Astrocyte of the spinal cord (primary cell): ENCODE data around the gene RAB3GAP1.
A peak's percentile ranks its signal among the peaks of the same experiment; 100 is the strongest.

ENCODE experiments used
- DNase-seq: peaks from one replicate; pipeline ENCODE4 v3.0.0; 2011; ENCODE audit warnings: low read depth, low spot score
- H3K4me3 ChIP-seq: 2 replicates; pipeline ENCODE4 v1.5.1; 2011; ENCODE audit warnings: low read depth, mild to moderate bottlenecking, low read length, moderate library complexity
- in situ Hi-C: cut with HindIII; loops from 2 replicates; pipeline ENCODE4 v1.10.0; 2017; ENCODE audit warnings: low sequenced_read_pairs
- TF ChIP-seq, protein P1 (sequence below): IDR thresholded peaks from 2 replicates; pipeline ENCODE4 v1.5.1; 2012; ENCODE audit warnings: low read depth, mild to moderate bottlenecking, low read length, inconsistent platforms

Gene RAB3GAP1

DNA sequence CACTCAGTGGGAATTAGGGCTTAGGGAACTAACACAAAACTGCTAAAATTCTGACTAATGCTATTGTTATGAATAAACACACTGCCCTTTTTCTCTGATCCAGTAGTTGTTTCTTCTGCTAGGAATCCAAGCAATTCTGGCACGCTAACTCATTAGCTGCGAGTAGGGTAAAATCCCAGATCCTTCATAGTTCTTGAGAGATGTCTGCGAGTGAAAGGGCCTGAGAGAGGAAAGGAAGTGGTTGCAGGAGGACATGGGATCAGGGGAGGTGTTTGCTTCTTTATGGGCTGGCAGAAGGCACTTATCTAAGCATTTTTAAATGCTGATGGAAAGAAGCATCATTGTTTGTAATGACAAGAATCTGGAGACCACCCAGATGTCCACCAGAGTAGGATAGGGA is 14.3 kb upstream of the RAB3GAP1 start:
- H3K4me3 ChIP-seq = no peak overlapping the region
- TF ChIP-seq, protein P1, sequence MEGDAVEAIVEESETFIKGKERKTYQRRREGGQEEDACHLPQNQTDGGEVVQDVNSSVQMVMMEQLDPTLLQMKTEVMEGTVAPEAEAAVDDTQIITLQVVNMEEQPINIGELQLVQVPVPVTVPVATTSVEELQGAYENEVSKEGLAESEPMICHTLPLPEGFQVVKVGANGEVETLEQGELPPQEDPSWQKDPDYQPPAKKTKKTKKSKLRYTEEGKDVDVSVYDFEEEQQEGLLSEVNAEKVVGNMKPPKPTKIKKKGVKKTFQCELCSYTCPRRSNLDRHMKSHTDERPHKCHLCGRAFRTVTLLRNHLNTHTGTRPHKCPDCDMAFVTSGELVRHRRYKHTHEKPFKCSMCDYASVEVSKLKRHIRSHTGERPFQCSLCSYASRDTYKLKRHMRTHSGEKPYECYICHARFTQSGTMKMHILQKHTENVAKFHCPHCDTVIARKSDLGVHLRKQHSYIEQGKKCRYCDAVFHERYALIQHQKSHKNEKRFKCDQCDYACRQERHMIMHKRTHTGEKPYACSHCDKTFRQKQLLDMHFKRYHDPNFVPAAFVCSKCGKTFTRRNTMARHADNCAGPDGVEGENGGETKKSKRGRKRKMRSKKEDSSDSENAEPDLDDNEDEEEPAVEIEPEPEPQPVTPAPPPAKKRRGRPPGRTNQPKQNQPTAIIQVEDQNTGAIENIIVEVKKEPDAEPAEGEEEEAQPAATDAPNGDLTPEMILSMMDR = no peak
- DNase-seq = no peak
- in situ Hi-C loops = no loop called here

DNA sequence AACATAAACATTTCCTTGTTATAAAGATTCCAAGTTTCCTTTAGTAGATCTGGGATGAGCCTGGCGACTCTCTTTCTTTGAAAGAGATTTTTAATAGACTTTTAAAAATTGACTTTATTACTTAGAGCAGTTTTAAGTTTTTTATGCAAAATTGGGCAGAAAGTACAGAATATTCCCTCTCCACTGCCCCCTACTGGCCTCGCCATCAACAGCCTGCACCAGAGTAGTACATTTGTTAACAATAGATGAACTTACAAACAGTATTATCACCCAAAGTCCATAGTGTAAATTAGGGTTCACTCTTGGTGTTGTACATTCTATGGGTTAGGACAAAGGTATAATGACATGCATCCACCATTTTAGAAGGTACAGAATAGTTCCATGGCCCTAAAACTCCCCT is 8.7 kb upstream of the RAB3GAP1 start:
- DNase-seq = no peak
- H3K4me3 ChIP-seq = no peak overlapping the region
- in situ Hi-C loops = no loop called here
- TF ChIP-seq, protein P1 = peak; percentile 35

DNA sequence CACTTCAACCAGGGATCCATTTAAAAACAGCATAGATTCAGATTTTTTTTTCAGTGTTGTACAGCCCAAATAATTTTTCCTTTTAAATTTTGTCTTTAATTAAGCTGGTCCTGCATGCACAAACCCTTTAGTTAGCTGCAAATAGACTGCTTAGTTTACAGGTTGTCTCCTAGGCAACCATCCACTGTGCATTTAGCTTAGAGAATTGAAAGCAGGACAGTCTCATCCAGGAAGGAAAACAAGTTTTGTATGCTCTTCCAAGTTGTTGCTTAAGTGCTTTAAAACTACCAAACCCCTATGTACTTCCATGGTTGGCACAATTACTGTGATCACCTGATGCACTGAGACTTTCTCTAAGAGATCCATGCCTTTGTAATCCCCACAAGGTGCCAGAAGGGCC is 4.8 kb upstream of the RAB3GAP1 start, which contains the start of gene MAP3K19:
Gene MAP3K19 (minus strand): TSS at position 148 of the 400 bp plus-strand sequence. CDS start 22,800 bp downstream, outside the sequence.
- in situ Hi-C loops = no loop called here
- TF ChIP-seq, protein P1 = no peak
- H3K4me3 ChIP-seq = no peak within 1 kb of the TSS
- DNase-seq = no peak

DNA sequence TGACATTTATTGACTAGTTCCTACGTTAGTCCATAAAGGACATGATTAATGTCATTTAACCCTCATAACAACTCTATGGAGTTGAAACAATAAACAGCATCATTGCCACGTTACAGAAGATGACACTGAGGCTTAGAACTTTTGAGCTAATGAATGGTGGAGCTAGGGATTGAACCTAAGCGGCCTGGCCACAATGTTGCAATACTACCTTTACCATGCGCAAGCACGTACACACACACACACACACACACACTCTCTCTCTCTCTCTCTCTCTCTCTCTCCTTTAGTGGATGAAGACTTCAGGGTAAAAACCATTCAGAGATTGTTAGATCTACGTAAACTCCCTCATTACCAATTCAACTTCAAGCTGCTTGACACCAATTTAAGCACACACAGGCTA is 4.0 kb upstream of the RAB3GAP1 start:
- no peak overlapping the region for H3K4me3 ChIP-seq
- no peak for DNase-seq
- in situ Hi-C loops = no loop called here
- TF ChIP-seq, protein P1 = no peak

DNA sequence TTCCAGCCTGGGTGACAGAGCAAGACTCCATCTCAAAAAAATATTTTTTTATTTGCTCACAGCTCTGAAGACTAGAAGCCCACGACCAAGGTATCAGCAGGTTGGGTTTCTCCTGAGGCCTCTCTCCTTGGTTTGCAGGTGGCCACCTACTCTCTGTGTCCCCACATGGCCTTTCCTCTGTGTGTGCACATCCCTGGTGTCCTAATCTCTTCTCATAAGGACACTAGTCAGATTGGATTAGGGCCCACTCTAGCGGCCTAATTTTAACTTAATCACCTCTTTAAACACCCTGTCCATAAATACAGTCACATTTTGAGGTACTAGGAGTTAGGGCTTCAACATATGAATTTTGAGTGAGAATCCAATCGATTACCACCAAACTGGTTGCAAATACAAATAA is 2.0 kb upstream of the RAB3GAP1 start:
- in situ Hi-C loops = no loop called here
- DNase-seq = no peak
- H3K4me3 ChIP-seq = no peak overlapping the region
- TF ChIP-seq, protein P1 = no peak

DNA sequence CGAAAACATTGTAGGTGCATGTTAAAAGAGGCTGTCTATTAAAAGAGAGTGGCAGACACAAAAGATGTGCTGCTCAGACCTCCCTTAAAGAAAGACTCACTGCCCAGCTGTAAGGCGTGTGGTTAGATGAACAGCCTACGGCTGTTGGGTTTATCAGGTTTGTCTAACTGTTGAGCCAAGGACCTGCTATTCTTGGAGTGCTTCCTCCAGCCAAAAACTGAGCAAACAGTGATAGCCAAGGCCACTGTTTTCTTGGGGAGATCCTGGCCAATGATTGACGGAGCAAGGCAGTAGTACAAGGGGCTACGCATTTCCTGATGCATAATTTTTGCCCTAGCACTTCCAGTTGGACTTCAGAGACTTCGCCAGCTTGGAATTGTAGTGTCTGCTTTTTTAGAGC is 1.4 kb upstream of the RAB3GAP1 start:
- TF ChIP-seq, protein P1 = no peak
- DNase-seq = no peak
- in situ Hi-C loops = no loop called here
- H3K4me3 ChIP-seq = no peak overlapping the region

DNA sequence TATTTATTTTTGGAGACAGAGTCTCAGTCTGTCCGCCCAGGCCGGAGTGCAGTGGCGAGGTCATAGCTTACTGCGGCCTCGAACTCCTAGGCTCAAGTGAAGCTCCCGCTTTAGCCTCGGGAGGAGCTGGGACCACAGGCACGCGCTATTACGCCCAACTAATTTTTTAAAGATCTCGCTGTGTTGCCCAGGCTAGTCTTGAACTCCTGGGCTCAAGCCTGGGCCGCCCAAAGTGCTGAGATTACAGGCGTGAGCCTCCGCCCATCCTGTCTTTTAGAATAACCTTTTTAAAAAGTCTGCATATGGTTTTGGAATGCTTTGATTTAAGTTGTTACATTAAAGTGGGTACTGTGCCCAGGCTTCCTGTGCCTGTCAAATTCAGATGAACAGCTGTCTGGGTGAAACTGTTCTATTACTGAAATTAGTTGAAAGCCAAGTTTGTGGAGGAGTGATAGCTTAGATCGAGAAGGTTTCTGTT is 944 bp downstream of the RAB3GAP1 start:
- in situ Hi-C loops = no loop called here
- no peak for DNase-seq
- TF ChIP-seq, protein P1 = no peak
- H3K4me3 ChIP-seq = peak overlapping the region; percentile 100
